SK-N-SH (cell line): ENCODE results near the gene PRAME. TPM values are rescaled to one million over a fixed set of nuclear protein-coding genes. Genes with fewer than 3 reads are reported as not detected.

Source experiments
- polyA plus RNA-seq, 3 experiments: library from polyadenylated mRNA; depleted of rRNA; stranded (reverse); fragments of >200 nt; gene quantifications; 2 replicates each; pipeline ENCODE4 v1.2.3, GENCODE V29; 2012
- small RNA-seq, 7 experiments: library from RNA; depleted of rRNA; stranded (forward); fragments of <200 nt; gene quantifications; one replicate each; pipeline ENCODE3, GENCODE V24; 2012

The PRAME gene
- polyA plus RNA-seq, 1 of the 3 experiments (the other 2 are of a cell fraction) = 193 TPM

Small RNA genes lying within 50 kb of the gene (small RNA-seq; reads per million reads assigned to genes)
- gene IGLV2-34 = 0 reads per million in 7 experiments

Other genes with a start within 250 kb of the PRAME start
- gene ZNF280B, start 50.5 kb downstream of the PRAME start, polyA plus RNA-seq (2012; rRNA removed) = 0.82 and 1.2 TPM in 2 replicates
- gene ZNF280A, start 39.0 kb downstream of the PRAME start, polyA plus RNA-seq (2012; rRNA removed) = not detected in 2 replicates
- gene GGTLC2, start 85.3 kb upstream of the PRAME start, polyA plus RNA-seq (2012; rRNA removed) = not detected in 2 replicates